Measurements from ENCODE around the gene KIF6.

Gene KIF6

GRCh38 chr6:39369987-39370386, 355.2 kb downstream of the KIF6 start:
- H3K79me2 ChIP-seq (ENCODE audit: control insufficient read depth, insufficient read depth, low read length, unreplicated experiment): no peaks in the 10 kb centered on the region
- H3K4me3 ChIP-seq (ENCODE audit: low read depth, low read length): no peak overlapping the region
- no peak overlapping the region for H3K27ac ChIP-seq (ENCODE audit: low read depth, low read length)
- peaks cover 3% of the 10 kb centered on the region for H3K4me1 ChIP-seq (ENCODE audit: control insufficient read depth, insufficient read depth, low read length, unreplicated experiment)
- no peak overlapping the region for H2AFZ ChIP-seq (ENCODE audit: low read length, unreplicated experiment)
- no peaks in the 10 kb centered on the region for H3K36me3 ChIP-seq (ENCODE audit: insufficient read depth, low read length)
- no peaks in the 10 kb centered on the region; the same call in 1 of the 2 replicates for H3K27me3 ChIP-seq (ENCODE audit: insufficient read depth, low read length)

- H3K79me2 ChIP-seq (ENCODE audit: control insufficient read depth, insufficient read depth, low read length, unreplicated experiment): no peaks in the 10 kb centered on the region
- no peak overlapping the region for H3K27ac ChIP-seq (ENCODE audit: low read depth, low read length)
- peaks cover 3% of the 10 kb centered on the region for H3K4me1 ChIP-seq (ENCODE audit: control insufficient read depth, insufficient read depth, low read length, unreplicated experiment)
- no peaks in the 10 kb centered on the region for H3K27me3 ChIP-seq (ENCODE audit: insufficient read depth, low read length)
- H2AFZ ChIP-seq (ENCODE audit: low read length, unreplicated experiment): no peak overlapping the region
- no peaks in the 10 kb centered on the region for H3K36me3 ChIP-seq (ENCODE audit: insufficient read depth, low read length)
- no peak overlapping the region for H3K4me3 ChIP-seq (ENCODE audit: low read depth, low read length)
Measured at GRCh38 chr6:39367700-39368099, 357.5 kb downstream of the KIF6 start.

- H3K79me2 ChIP-seq (ENCODE audit: control insufficient read depth, insufficient read depth, low read length, unreplicated experiment): no peaks in the 10 kb centered on the region
- no peaks in the 10 kb centered on the region for H3K27me3 ChIP-seq (ENCODE audit: insufficient read depth, low read length)
- H3K4me3 ChIP-seq (ENCODE audit: low read depth, low read length): no peak overlapping the region
- H2AFZ ChIP-seq (ENCODE audit: low read length, unreplicated experiment): no peak overlapping the region
- H3K4me1 ChIP-seq (ENCODE audit: control insufficient read depth, insufficient read depth, low read length, unreplicated experiment): peaks cover 3% of the 10 kb centered on the region
- no peaks in the 10 kb centered on the region for H3K36me3 ChIP-seq (ENCODE audit: insufficient read depth, low read length)
- H3K27ac ChIP-seq (ENCODE audit: low read depth, low read length): no peak overlapping the region
Measured at GRCh38 chr6:39366931-39367618, 358.1 kb downstream of the KIF6 start.

DNA sequence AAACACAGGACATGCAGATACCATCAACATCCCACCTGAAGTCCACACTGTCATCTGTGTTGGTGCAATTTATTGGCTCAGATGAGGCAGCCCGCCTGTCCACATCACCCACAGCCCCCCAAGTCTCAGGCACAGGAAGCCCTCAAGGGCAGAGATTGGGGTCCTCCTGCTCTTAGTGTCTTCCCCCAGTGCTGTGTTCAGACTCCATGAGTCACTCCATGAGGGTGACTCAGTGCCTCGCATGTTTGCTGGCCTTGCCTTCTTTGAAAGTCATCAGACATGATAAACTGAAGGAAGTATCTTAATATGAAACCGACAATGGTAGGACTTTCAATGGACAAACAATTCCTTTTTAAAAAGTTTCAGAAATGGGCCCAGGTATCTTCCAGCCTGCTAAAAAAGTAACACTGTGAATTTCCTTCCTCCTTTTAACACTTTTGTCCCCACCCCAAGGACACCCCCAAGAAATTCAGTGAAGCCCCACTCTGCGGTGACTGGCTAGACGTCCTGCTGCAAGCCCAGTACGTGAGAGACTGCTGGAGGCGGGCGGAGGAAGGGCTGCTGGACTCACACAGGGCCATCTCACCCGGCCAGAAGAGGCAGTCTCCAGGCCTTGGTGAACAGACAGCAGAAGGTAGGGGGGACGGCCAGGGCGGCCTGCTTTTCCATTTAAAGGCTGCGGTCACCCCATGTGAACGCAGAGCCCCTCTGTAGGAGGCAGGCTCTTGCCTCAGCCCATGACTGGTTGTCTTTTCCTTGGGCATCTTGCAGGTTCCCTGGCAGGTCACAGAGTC, 359.7 kb downstream of the KIF6 start:
- no peak overlapping the region for H3K27ac ChIP-seq (ENCODE audit: low read depth, low read length)

DNA sequence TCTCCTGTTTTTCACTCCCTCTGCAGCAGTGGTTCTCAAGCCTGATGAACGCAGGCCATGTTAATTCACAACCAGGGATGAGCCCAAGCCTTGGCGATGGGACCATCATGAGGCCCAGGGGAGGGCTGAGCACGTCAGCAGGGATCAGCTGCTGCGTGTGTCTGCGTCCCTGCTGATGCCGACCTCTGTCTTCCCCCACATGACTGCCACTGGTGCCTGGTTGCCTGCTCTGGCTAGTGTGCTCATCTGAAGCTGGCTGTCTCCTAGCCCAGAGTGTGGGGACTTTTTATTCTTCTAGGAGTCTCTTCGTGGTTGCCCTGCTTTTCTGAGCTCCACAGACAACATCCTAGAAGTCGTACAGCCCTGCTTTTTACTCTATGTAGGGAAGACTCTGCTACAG, 361.9 kb downstream of the KIF6 start:
- no peak overlapping the region for H3K4me3 ChIP-seq (ENCODE audit: low read depth, low read length)
- H3K79me2 ChIP-seq (ENCODE audit: control insufficient read depth, insufficient read depth, low read length, unreplicated experiment): no peaks in the 10 kb centered on the region

More for the DNA sequence above, 359.7 kb downstream of the KIF6 start:
- H2AFZ ChIP-seq (ENCODE audit: low read length, unreplicated experiment): no peak overlapping the region
- no peaks in the 10 kb centered on the region for H3K79me2 ChIP-seq (ENCODE audit: control insufficient read depth, insufficient read depth, low read length, unreplicated experiment)
- H3K4me1 ChIP-seq (ENCODE audit: control insufficient read depth, insufficient read depth, low read length, unreplicated experiment): peaks cover 3% of the 10 kb centered on the region
- no peaks in the 10 kb centered on the region for H3K27me3 ChIP-seq (ENCODE audit: insufficient read depth, low read length)
- no peak overlapping the region for H3K4me3 ChIP-seq (ENCODE audit: low read depth, low read length)
- no peaks in the 10 kb centered on the region for H3K36me3 ChIP-seq (ENCODE audit: insufficient read depth, low read length)

DNA sequence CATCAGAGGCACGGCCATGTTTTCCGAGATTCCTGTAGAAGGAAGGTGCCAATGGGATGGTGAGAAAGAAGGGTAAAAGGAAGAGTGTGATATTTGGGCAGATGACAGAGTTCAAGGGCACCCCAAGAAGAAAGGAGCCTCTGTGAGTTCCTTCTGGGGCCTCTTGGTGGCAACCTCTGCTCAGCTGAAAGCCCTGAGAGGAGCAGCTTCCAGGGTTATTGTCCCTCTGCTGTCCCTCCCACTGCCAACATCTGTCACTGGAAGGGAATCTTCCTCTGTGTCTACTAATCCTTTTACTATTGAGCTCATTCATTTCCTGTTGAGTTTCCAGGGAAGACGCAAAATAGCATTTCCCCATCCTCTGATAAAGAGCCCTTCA, 362.7 kb downstream of the KIF6 start:
- Histone ChIP-seq H3K36me3 (ENCODE audit: insufficient read depth, low read length) (no peaks in the 10 kb centered on the region), H3K4me1 (ENCODE audit: control insufficient read depth, insufficient read depth, low read length, unreplicated experiment) (peaks cover 3% of the 10 kb centered on the region), H3K27me3 (ENCODE audit: insufficient read depth, low read length) (no peaks in the 10 kb centered on the region), H3K27ac (ENCODE audit: low read depth, low read length) (no peak overlapping the region), H3K79me2 (ENCODE audit: control insufficient read depth, insufficient read depth, low read length, unreplicated experiment) (no peaks in the 10 kb centered on the region), H3K4me3 (ENCODE audit: low read depth, low read length) (no peak overlapping the region), H2AFZ (ENCODE audit: low read length, unreplicated experiment) (no peak overlapping the region)

More for the DNA sequence above, 361.9 kb downstream of the KIF6 start:
- Histone ChIP-seq H3K4me1 (ENCODE audit: control insufficient read depth, insufficient read depth, low read length, unreplicated experiment) (peaks cover 3% of the 10 kb centered on the region), H3K27me3 (ENCODE audit: insufficient read depth, low read length) (no peaks in the 10 kb centered on the region), H3K27ac (ENCODE audit: low read depth, low read length) (no peak overlapping the region), H2AFZ (ENCODE audit: low read length, unreplicated experiment) (no peak overlapping the region), H3K36me3 (ENCODE audit: insufficient read depth, low read length) (no peaks in the 10 kb centered on the region)

DNA sequence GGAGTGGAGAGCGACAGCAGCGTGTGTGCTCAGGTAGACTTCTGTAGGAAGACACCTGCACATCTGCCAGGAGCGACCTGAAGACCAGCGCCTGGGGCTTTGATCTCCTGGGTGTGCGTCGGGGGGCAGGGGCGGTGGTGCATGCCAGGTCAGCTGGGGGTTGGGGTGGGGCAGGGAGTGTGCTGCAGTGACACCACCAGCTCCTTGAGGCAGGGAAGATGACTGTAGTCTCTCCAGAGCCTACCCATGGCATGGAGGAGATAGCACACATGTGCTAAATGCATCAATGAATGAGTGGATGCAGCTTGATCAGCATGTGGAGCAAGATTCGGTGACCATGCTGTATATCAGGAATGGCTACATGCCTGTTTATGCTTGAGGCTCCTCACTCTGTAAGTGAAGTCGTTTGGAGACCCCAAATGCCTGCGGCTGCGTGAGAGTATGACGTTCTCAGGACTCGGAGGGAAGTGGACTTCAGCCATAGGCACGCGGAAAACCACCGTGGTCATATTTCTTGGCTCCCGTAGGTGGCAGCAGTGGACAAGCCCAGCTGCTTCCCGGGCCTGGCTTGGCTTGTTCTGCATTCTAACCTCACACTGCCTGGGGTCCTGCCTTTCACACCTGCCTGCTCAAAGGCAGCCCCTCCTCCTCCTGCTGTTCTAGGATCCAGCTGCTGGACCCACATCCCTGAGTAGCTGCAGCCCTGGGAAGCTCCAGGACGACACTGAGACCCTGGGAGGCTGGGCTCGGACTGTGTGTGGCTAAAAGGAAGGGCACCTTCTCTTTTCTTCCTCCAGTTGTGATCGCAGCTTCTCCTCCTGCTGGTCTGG, 363.3 kb downstream of the KIF6 start:
- no peak overlapping the region for H3K27ac ChIP-seq (ENCODE audit: low read depth, low read length)
- no peaks in the 10 kb centered on the region for H3K79me2 ChIP-seq (ENCODE audit: control insufficient read depth, insufficient read depth, low read length, unreplicated experiment)
- no peak overlapping the region for H3K4me3 ChIP-seq (ENCODE audit: low read depth, low read length)
- H3K27me3 ChIP-seq (ENCODE audit: insufficient read depth, low read length): no peaks in the 10 kb centered on the region
- H3K4me1 ChIP-seq (ENCODE audit: control insufficient read depth, insufficient read depth, low read length, unreplicated experiment): peaks cover 3% of the 10 kb centered on the region
- H2AFZ ChIP-seq (ENCODE audit: low read length, unreplicated experiment): no peak overlapping the region
- no peaks in the 10 kb centered on the region for H3K36me3 ChIP-seq (ENCODE audit: insufficient read depth, low read length)

GRCh38 chr6:39360378-39360777, 364.8 kb downstream of the KIF6 start:
- H3K27me3 ChIP-seq (ENCODE audit: insufficient read depth, low read length): no peaks in the 10 kb centered on the region
- no peak overlapping the region for H3K4me3 ChIP-seq (ENCODE audit: low read depth, low read length)
- H3K79me2 ChIP-seq (ENCODE audit: control insufficient read depth, insufficient read depth, low read length, unreplicated experiment): no peaks in the 10 kb centered on the region
- no peak overlapping the region for H3K27ac ChIP-seq (ENCODE audit: low read depth, low read length)
- H3K36me3 ChIP-seq (ENCODE audit: insufficient read depth, low read length): no peaks in the 10 kb centered on the region
- no peaks in the 10 kb centered on the region for H3K4me1 ChIP-seq (ENCODE audit: control insufficient read depth, insufficient read depth, low read length, unreplicated experiment)
- H2AFZ ChIP-seq (ENCODE audit: low read length, unreplicated experiment): no peak overlapping the region

DNA sequence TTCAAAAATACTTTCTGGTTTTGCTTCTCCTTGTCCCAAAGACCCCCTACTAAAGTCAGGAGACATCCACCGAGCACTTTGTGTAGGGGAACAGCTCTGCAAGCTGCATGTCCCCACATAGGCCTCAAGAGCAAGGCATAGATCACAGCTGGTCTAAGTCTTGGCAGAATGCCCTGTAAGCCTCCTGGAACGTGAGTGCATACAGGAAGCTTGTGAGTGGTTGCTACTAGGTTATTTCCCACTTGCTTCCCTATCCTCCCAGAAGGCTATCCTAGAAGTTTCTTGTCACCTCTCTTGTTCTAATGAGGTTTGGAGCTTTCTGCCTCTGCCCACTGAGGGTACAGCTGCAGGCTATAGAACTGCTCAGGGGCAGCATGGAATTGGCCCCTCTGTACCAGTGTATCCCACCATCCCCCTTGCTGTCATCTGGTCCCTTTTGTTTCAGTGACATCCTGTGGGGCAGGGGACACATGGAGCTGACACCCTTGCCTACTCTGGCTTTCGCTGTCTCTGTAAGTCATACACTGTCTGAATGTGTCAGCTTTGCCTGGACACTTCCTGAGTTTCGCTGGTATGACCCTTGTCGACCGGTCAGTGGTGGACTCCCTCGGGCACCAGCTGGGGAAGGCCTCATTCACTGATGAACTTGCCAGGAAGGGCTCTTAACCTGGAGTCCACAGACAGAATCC, 367.1 kb downstream of the KIF6 start:
- Histone ChIP-seq H2AFZ (ENCODE audit: low read length, unreplicated experiment) (no peak overlapping the region), H3K79me2 (ENCODE audit: control insufficient read depth, insufficient read depth, low read length, unreplicated experiment) (no peaks in the 10 kb centered on the region), H3K4me3 (ENCODE audit: low read depth, low read length) (no peak overlapping the region), H3K36me3 (ENCODE audit: insufficient read depth, low read length) (no peaks in the 10 kb centered on the region), H3K27ac (ENCODE audit: low read depth, low read length) (no peak overlapping the region), H3K4me1 (ENCODE audit: control insufficient read depth, insufficient read depth, low read length, unreplicated experiment) (no peaks in the 10 kb centered on the region), H3K27me3 (ENCODE audit: insufficient read depth, low read length) (no peaks in the 10 kb centered on the region)

GRCh38 chr6:39353698-39354315, 371.4 kb downstream of the KIF6 start:
- Histone ChIP-seq H2AFZ (ENCODE audit: low read length, unreplicated experiment) (no peak overlapping the region), H3K4me1 (ENCODE audit: control insufficient read depth, insufficient read depth, low read length, unreplicated experiment) (no peaks in the 10 kb centered on the region), H3K4me3 (ENCODE audit: low read depth, low read length) (no peak overlapping the region), H3K36me3 (ENCODE audit: insufficient read depth, low read length) (no peaks in the 10 kb centered on the region), H3K27me3 (ENCODE audit: insufficient read depth, low read length) (no peaks in the 10 kb centered on the region), H3K27ac (ENCODE audit: low read depth, low read length) (no peak overlapping the region), H3K79me2 (ENCODE audit: control insufficient read depth, insufficient read depth, low read length, unreplicated experiment) (no peaks in the 10 kb centered on the region)
